ENCODE results near the gene FBXO45.
"Not testable (repeated sequence)": the region's sequence is repeated elsewhere in the genome, so short reads cannot be mapped to it uniquely, and the experiment has no call there.

The FBXO45 gene, protein sequence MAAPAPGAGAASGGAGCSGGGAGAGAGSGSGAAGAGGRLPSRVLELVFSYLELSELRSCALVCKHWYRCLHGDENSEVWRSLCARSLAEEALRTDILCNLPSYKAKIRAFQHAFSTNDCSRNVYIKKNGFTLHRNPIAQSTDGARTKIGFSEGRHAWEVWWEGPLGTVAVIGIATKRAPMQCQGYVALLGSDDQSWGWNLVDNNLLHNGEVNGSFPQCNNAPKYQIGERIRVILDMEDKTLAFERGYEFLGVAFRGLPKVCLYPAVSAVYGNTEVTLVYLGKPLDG

DNA sequence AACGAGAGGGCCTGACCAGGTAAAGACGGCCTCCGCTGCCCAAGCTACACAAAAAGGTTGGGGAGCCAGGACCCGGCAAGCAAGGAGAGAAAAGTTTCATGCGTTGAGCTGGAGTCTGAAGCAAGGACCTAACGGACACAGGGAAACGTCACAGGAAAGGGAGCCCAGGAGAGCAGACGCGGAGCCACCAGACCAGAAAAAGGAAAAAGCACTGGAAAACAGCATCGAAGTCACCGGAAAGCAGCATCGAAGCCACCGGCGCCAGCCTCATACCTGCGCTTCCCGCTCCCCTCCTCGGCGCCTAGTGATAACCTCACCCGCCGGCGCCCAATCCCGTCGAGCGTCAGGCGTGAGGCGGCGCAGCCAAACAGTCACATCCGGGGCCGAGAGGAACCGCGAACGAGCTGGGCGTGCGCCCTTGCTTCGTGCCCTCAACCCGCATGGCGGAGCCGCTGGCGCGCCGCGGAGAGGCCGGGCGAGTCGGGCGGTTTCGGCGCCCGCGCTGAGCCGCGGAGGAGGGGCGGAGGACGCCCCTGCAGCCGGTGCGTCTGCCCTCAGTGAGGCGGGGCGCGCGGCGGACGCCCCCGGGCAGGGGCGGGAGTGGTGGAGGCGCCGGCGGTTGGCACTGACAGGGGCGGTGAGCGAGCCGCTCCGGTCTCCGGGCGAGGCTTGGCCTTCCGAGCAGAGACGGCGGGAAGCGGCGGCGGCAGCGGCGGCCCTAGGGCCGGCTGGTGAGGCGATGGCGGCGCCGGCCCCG, at the start of gene FBXO45, which contains the start of gene WDR53:
TSS of gene FBXO45 (plus strand) at position 415 of the 757 bp plus-strand sequence. CDS start at position 740, 325 bp downstream.
TSS of gene WDR53 (minus strand) at position 309 of the 757 bp plus-strand sequence. CDS start 7,079 bp downstream, outside the sequence.
- in situ Hi-C loops (cut with MboI; ENCODE audit: low sequenced_read_pairs), result no loop called here

DNA sequence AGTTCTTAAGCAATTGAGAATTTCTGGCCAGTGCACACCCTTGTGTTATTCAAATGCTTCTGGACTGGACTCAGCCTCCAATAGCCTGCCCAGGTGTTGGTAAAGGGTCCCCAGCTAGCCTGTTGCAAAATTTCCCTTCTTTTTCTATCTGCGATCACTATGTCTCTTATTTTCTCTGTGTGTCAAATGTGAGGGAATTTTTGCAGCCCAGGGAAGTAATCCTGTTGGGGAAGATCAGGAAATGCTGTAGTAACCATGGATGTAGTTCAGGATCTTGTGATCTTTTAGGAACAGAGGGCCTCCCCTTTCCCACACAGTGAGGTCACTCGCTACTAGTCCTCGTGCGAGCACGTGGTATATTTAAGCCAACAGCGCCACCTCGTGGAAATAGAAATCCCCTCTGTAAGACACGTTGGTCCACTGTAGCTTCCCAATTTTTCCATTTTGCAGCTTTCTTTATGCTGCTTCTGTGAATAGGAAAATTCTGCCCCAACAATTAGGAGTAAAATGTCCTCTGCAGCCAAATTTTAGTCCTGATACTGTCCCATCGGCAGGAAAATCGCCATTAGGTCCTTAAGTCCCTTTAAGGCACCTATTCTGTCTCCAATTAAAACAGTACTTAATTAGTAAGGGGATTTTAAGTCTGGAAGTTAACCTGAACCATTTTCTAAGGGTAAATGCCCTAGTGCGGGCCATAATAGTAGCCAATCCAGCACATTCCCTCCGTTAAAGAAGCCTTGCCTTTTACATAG, 49.3 kb upstream of the FBXO45 start:
- in situ Hi-C loops (cut with MboI; ENCODE audit: low sequenced_read_pairs), result loop anchor here (5.0 to 25.0 kb wide), 3 partner anchors 262 to 682 kb away; no protein-coding TSS in a partner anchor

DNA sequence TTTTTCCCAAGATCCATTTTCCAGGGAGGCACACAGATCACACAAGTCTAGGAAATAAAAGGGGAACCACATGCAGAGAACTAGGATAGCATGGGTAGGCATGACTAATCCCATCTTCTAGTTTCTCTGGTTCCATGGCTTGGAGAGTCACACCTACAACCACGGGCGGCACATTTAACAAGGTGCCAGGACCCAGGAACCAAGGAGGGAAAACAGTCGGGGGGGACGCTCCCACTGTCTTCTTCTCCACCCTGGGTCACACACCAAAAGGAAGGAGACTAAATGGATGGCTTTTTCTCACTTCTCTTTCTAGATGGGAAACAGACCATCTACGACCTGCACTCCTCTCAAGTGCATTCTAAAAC, 48.8 kb upstream of the FBXO45 start:
- in situ Hi-C loops (cut with MboI; ENCODE audit: low sequenced_read_pairs), result loop anchor here (5.0 to 25.0 kb wide), 3 partner anchors 262 to 682 kb away; no protein-coding TSS in a partner anchor

DNA sequence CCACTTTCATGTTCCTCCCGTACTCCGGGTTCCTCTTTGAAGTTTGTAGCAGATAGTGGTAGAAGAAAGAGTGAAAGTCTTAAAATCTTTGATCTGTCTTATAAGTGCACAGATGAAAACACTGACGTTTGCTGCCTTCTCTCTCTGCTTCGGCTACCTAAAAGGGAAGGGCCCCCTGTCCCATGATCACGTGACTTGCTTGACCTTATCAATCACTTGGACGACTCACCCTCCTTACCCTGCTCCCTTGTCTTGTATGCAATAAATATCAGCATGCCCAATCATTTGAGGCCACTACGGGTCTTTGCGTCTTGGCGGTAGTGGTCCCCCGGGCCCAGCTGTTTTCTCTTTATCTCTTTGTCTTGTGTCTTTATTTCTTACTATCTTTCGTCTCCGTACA, 47.2 kb upstream of the FBXO45 start:
- in situ Hi-C loops (cut with MboI; ENCODE audit: low sequenced_read_pairs), result loop anchor here (25.0 kb wide), 2 partner anchors 459 to 684 kb away; no protein-coding TSS in a partner anchor

DNA sequence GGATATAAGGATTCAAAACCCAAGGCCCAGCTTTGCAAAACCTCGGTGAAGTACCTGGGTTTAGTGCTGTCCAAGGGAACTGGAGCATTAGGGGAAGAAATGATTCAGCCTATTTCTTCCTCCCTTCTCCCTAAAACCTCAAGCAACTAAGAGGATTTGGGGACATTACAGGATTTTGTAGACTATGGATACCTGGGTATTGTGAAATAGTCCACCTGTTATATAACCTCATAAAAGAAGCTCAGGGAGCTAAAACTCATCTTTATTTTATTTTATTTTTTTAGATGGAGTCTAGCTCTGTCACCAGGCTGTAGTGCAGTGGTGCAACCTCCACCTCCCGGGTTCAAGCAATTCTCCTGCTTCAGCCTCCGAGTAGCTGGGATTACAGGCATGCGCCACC, 44.6 kb upstream of the FBXO45 start:
- in situ Hi-C loops (cut with MboI; ENCODE audit: low sequenced_read_pairs), result loop anchor here (25.0 kb wide), 2 partner anchors 462 to 687 kb away; no protein-coding TSS in a partner anchor

DNA sequence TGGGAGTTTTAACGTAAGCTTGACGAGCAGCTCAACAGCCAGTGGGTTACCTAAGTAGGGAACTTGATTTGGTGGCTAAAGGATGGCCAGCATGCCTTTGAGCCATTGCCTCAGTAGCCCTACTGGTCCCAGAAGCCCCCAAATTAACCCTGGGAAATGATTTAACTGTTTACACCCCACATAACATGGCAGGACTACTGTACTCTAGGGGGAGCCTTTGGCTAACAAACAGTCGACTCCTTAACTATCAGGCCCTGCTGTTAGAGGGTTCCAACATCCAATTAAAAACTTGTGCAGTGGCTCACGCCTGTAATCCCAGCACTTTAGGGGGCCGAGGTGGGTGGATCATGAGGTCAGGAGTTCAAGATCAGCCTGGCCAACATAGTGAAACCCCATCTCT, 43.9 kb upstream of the FBXO45 start:
- in situ Hi-C loops (cut with MboI; ENCODE audit: low sequenced_read_pairs), result loop anchor here (25.0 kb wide), 2 partner anchors 462 to 687 kb away; no protein-coding TSS in a partner anchor

DNA sequence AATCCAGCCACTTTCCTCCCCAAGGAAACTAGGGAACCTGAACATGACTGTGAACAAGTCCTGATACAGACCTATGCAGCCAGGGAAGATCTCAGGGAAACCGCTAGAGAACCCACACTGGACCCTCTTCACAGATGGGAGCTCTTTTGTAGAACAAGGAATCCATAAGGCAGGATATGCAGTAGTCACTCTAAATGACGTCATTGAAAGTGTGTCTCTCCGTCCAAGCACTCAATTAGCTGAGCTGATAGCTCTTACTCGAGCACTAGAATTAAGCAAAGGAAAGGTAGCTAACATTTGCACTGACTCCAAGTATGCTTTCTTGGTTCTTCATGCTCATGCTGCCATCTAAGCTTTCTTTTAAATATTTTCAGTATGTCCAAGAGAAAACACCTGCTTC, 43.3 kb upstream of the FBXO45 start:
- in situ Hi-C loops (cut with MboI; ENCODE audit: low sequenced_read_pairs), result loop anchor here (25.0 kb wide), 1 partner anchor 662 kb away; no protein-coding TSS in a partner anchor

DNA sequence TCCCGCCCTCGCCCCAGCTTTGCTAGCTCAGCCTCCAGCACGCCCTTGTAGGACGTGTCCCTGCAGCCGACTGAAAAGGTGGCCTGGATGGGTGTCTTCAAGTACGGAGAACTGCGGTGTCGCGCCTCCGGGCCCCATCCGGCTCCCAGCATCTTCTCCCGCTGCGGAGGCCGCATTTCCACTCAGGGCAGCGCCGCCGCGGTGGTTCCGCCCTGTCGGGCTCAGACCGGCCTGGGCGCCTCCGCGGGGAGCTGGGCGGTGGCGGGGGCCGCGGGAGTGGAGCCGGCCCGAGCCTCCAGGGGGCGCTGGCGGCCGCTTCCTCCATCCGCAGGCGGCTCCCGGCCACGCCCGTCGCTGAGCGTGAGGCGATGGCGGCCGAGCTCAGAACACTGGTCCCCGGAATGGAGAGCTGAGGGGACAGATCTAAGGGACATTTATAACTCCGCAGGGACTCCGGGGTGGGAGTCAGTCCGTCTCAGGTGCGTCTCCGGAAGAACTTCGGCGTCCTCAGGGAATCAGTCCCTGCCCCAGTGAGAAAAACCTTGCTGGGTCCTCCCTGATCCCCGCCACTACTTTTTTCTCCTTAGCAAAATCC, 39.7 kb upstream of the FBXO45 start:
- in situ Hi-C loops (cut with MboI; ENCODE audit: low sequenced_read_pairs), result loop anchor here (25.0 kb wide), 1 partner anchor 659 kb away; no protein-coding TSS in a partner anchor

DNA sequence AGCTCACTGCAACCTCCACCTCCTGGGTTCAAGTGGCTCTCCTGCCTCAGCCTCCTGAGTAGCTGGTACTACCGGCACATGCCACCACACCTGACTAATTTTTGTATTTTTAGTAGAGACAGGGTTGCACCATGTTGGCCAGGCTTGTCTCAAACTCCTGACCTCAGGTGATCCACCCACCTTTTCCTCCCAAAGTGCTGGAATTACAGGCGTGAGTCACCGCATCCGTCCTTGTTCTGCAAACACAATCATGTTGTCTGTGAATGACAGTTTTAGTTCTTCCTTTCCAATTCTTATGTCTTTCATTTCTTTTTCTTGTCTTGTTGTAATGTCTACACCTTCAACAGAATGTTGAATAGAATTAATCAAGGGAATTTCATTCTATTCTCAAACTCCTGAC, 37.0 kb upstream of the FBXO45 start:
- in situ Hi-C loops (cut with MboI; ENCODE audit: low sequenced_read_pairs), result loop anchor here (10.0 to 25.0 kb wide), 2 partner anchors 443 to 656 kb away; no protein-coding TSS in a partner anchor

DNA sequence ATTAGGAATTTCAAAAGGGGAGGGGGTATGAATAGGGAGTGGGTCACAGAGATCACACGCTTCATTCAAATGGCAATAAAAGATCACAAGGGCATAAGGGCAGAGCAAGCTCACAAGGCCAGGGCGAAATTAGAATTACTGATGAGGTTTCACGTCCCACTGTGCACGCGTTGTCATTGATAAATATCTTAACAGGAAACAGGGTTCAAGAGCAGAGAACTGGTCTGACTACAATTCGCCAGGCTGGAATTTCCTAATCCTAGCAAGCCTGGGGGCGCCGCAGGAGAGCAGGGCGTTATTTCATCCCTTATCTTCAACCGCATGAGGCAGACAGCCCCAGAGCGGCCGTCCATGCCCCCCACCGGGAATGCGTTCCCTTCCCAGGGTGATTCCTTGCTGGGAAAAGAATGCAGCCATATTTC, 35.2 kb upstream of the FBXO45 start:
- in situ Hi-C loops (cut with MboI; ENCODE audit: low sequenced_read_pairs), result loop anchor here (10.0 to 25.0 kb wide), 2 partner anchors 442 to 654 kb away; no protein-coding TSS in a partner anchor

DNA sequence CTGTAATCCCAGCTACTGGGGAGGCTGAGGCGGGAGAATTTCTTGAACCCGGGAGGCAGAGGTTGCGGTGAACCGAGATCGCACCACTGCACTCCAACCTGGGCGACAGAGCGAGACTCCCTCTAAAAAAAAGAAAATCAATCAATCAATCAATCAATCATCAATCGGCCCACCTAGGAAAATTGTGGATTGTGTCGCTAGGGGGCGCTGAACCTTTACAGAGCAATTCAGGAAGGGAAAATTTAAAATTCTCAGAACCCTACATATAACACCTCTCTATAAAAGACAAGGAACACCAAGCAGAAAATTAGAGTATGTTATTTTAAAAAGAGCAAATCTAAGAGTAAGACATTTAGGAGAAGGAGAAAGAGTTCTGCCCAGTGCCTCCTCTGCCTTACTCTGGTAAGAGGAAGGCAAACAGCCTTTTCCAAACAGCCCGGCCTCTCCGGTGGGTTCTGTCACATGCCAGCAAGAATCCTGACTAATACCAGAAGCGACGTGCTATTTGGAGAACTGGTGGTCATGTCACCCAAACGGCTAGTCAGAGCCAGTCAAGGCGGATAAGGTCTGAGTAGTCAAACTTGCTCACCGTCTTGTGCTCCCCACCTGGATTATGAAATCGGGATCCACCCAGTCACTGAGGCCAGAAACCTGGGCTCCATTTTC, 31.0 kb upstream of the FBXO45 start:
- in situ Hi-C loops (cut with MboI; ENCODE audit: low sequenced_read_pairs), result loop anchor here (10.0 to 25.0 kb wide), 2 partner anchors 437 to 650 kb away; no protein-coding TSS in a partner anchor

DNA sequence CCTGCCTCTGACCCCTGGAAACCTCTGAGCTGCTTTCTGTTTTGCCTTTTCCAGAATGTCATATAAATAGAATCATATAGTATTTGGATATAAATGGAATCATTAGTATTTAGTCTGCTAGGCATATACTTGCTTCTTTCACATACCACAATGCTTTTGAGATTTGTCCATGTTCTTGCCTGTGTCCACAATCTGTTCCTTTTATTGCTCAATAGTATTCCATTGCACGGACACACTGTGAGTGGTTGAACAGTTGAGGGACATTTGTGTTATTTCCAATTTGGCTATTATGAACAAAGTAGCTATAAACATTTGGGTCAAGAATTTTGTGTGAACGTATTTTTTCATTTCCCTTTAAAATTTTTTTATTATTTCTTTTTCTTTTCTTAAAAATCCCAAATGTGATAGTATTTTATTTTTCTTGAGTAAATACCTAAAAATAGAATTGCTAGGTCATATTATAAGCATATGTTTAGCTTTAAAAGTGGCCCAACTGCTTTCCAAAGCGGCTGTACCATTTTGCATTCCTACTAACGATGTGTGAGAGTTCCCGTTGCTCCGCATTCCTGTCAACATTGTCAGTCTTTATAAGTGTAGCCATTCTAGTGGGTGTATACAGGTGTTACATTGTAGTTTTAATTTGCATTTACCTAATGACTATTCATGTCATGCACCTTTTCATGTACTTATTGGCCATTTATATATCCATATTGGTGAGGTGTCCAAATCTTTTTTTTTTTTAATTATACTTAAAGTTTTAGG, 26.6 kb upstream of the FBXO45 start:
- in situ Hi-C loops (cut with MboI; ENCODE audit: low sequenced_read_pairs), result loop anchor here (25.0 kb wide), 1 partner anchor 645 kb away; no protein-coding TSS in a partner anchor

DNA sequence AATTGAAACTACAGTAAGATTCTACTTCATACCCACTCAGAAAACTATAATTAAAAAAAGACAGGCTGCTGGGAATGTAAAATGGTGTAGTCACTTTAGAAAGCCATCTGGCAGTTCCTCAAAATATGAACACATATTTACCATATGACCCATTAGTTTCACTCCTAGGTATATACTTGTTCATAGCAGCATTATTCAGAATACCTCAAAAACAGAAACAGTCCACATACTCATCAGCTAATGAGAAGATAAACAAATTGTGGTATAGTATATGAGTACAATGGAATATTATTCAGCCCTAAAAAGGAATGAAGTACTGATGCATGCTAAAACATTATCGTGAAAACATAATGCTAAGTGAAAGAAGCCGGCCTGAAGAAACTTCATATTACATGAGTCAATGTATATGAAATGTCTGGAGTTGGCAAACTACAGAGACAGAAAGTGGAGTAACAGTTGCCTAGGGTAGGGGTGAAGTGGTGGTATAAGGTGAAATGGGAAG, 23.9 kb upstream of the FBXO45 start:
- in situ Hi-C loops (cut with MboI; ENCODE audit: low sequenced_read_pairs), result loop anchor here (25.0 kb wide), 1 partner anchor 643 kb away; no protein-coding TSS in a partner anchor

DNA sequence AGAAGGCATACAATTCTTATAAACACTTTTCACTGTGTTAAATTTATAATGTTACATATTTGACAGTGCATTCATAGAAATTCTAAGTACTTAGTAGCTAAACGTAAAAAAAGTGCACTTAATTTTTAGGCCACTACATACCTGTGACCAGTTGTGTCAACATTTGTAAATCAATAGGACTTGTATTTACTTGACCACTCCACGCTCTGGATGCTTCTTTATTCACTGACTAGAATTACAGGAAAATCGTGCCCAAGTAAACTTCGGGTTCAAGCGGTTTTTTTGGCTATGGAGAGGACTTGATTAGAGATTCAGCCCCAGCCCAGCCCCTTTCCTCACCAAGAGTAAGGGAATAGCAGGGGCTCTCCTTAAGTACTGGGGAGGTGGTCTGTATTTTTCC, 21.9 kb upstream of the FBXO45 start:
- in situ Hi-C loops (cut with MboI; ENCODE audit: low sequenced_read_pairs), result loop anchor here (25.0 kb wide), 1 partner anchor 641 kb away; no protein-coding TSS in a partner anchor

DNA sequence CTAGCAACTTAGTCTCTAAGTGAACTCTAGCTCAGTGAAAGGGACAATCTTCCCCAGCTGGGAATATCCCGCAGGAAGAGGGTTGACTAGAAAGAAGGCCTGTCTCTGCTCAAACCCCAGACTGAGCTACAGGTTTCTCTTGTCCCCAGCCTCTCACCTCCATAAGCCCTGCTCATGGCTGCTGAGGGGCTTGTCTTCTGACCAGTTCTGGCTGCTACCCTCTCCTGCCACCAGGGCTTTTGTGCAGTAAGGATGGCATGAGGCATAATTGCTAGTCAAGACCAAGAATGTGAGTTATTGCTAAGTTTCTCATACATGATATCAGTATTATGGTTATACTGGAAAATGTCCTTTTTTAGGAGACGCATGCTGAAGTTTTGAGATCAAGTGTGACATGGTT, 21.4 kb upstream of the FBXO45 start:
- in situ Hi-C loops (cut with MboI; ENCODE audit: low sequenced_read_pairs), result loop anchor here (25.0 kb wide), 1 partner anchor 640 kb away; no protein-coding TSS in a partner anchor

DNA sequence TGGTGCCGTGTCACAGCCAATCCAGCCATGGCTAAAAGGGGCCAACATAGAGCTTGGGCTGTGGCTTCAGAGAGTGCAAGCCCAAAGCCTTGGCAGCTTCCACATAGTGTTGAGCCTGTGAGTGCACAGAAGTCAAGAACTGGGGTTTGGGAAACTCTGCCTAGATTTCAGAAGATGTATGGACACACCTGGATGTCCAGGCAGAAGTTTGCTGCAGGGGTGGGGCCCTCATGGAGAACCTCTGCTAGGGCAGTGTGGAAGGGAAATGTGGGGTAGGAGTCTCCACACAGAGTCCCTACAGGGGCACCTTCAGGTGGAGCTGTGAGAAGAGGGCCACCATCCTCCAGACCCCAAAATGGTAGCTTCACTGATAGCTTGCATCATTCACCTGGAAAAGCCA, 19.1 kb upstream of the FBXO45 start:
- in situ Hi-C loops (cut with MboI; ENCODE audit: low sequenced_read_pairs), result loop anchor here (25.0 kb wide), 1 partner anchor 638 kb away; no protein-coding TSS in a partner anchor

DNA sequence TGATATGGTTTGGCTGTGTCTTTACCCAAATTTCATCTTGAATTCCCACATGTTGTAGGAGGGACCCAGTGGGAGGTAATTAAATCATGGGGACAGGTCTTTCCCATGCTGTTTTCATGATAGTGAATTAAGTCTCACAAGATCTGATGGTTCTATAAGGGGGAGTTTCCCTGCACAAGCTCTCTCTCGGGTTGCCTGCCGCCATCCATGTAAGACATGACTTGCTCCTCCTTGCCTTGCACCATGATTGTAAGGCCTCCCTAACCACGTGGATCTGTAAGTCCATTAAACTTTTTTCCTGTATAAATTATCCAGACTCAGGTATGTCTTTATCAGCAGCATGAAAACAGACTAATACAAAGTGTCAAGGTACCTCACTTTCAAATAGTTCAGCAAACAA, 18.3 kb upstream of the FBXO45 start:
- in situ Hi-C loops (cut with MboI; ENCODE audit: low sequenced_read_pairs), result not testable (repeated sequence)

DNA sequence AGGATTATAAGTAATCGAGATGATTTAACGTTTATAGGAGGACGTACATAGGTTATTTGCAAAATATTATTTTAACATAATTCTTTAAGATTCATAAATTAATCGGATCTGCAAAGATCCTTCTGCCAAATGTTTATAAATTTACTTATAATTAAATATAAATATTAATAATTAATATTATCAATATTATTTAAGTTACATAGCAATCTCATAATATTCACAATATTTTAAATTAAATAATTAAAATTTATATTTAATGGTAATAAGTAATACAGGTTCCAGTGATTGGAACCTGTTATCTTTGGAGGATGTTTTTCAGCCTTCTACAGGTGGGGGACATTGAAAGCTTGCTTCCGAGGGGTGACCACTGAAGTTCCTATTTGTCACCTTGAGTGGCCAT, 16.2 kb upstream of the FBXO45 start:
- in situ Hi-C loops (cut with MboI; ENCODE audit: low sequenced_read_pairs), result no loop called here
